ENCODE results near the gene ADAMTSL3.
"Not testable (repeated sequence)": the region's sequence is repeated elsewhere in the genome, so short reads cannot be mapped to it uniquely, and the experiment has no call there.

Gene ADAMTSL3

DNA sequence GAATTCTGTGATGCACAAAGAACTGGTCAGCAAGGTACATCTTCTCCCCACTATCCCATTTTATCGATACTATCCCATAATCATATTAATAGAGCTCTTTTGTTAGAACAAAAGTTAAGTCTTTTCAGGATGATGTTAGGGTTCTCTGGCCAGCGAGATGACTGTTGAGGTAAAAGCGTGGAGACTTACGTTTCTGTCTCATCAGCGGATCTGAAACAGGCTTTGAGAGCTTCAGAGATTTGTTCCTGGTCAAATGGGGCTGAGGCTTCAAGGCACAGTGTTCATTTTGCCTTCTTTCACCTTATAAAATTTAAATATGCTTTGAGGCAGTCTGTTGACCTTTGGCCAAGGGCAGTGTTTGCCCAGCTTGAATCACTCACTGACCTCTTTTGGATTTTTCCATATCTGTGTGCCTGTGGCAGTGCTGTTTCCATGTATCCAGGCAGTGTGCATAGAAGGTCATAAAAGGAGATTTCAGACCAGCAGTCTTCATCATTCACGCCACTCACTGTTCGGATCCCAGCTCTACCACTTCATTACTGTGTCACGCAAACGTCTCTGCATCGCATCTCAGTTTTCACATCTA is 3.1 kb downstream of the ADAMTSL3 start:
- no peak for DNase-seq

DNA sequence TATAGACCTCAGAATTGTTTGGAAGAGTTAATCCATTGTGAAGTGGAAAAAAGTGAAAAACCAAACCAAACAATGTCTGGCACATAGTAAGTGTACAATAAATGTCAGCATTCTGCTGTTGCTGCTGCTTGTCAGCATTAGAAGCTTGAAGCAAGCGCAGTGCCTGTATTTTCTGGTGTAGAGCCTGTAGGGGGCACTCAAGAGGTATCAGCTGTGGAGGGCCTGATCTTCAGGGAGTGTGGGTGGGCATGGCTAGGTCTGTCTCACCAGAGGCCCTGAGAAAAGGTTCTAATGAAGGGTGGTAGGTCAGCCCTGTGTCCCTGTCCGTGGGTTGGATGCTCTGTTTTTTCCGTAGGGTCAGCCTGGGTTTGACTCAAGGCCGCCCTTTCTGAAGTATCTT is 3.6 kb downstream of the ADAMTSL3 start:
- DNase-seq: no peak

DNA sequence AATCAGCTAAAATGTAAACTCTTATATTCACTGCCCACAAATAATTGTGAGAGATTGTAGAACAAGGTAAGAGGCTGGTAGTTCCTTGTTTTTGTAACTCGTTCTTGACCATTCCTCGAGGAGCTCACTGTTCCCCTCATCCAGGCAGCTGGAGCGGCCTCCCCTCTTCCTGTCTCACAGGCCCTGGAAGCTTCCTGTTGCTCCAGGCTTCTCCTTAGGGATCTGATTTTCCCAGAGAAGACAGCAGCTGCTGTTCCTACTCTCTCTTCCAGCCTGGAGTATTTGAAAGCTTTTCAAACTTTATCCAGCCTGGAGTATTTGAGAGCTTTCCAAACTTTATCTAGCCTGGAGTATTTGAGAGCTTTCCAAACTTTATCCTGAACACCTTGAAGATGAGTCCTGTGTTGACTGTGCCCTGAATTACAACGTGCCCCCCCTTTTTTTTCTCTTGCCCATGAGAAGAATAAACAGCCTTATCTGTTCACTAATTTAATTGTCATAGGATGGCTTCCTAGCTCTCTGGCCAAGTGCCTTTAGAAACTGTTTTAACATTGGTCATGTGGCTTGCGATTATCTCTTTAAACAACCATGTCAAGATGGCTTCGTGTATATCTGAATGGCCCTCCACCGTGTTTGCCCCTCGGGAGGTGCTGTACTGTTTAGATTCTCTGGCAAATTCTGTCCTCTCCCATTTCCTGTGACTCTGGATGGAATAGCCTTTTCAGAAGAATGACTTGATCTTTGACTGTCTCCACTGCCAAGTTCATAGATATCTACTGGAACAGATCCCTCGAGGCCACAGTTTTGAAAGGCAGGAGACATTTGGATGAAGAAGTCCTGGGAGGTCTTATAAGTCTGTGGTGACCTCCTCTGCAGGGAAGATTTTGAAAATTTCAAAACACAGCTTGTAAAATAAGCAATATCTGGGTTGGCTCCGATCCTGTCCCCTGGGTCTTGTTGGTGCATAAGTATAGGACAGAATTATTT is 4.8 kb downstream of the ADAMTSL3 start:
- no peak for DNase-seq

DNA sequence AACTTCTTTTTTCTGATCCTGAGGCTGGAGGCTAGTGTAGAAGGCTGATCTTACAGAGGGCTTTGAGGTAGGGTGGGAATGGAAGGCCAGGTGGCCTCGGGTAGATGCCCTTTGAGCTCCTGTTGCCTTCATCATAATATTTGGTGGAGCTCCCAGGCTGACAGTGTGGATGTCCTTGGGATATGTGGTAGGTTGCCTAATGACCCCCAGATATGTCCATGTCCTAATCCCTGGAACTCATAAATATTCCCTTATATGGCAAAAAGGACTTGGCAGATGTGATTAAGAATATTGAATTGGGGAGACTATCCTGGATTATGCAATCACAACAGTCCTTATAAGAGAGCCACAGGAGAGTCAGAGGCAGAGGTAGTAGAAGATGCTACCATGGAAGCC is 5.5 kb downstream of the ADAMTSL3 start:
- no peak for DNase-seq

DNA sequence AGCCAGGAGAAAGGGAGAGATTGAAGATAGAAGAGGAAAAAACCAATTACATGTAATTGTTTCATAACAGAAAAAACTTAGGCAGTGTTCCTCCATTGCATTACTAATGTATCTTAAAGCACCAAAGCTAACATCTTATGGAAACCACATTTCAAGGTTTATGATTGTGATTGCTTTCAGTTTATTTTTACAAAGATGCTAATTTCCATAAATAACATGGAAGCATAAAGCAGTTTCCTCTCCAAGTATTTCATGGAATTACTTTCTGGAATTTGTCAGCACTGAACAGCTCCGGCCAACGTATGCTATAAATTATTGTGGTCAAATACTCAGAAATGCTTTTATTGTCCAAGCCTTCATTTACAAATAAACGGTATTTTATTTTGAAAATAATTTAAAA is 11.6 kb downstream of the ADAMTSL3 start:
- no peak for DNase-seq

DNA sequence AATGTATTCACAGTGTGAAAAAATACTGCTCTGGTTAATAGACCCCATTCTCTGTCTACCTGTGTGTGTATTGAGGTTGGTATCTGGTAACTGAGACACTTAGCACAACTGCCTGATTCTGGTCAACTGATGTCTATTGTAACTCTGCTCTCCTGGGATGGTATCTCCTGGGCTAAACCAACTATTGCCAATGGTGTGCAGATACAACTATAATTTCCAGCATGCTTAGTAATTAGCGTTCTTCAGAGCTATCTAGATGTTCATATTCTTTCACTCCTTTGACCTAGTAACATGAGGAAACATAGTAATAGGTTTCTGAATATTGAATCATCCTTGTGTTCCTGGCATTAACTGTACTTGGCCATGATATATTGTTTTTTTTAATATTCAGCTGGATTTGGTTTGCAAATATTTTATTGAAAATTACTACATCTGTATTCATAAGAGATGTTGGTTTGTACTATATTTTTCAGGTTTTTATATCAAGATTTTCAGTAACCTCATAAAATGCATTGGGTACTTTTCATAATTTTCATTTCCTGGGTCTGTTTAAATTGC is 16.8 kb downstream of the ADAMTSL3 start:
- no peak for DNase-seq

DNA sequence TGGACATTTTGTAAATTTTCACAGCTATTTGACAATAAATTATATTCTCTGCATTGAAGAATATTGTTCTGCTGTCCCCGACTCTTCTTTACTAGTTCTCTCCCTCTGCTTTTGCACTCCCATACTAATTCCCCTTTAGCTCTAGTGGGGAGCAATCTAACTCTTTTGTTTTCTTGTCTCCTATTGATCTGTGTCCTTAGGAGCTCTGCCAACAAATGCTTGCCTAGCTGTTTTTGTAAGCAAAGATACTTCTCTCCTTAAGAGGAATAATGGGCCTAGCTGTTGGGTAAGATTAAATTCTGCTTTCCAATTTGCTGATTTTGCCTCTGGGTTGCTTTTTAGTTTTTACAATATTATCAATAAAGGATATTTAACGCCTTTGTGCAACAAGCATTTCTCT is 17.7 kb downstream of the ADAMTSL3 start:
- no peak for DNase-seq

DNA sequence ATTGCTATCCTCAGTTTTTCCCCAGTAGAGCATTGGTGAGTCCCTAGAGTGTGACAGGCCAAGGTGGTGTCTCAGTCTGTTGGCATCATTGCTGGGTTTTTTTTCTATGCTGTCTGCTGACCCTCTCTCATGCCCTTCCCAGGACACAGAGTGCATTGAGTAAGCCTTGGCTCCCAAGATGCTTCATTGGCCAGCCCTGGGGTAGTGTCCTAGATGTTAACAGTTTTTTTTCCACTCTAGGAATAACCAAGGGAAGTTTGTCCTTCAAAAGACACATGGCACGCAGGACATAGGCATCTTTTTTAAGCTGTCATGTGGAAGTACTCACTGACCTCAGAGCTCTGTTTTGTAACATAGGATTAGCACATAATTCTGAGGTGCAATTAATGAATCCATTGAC is 19.5 kb downstream of the ADAMTSL3 start:
- no peak for DNase-seq

DNA sequence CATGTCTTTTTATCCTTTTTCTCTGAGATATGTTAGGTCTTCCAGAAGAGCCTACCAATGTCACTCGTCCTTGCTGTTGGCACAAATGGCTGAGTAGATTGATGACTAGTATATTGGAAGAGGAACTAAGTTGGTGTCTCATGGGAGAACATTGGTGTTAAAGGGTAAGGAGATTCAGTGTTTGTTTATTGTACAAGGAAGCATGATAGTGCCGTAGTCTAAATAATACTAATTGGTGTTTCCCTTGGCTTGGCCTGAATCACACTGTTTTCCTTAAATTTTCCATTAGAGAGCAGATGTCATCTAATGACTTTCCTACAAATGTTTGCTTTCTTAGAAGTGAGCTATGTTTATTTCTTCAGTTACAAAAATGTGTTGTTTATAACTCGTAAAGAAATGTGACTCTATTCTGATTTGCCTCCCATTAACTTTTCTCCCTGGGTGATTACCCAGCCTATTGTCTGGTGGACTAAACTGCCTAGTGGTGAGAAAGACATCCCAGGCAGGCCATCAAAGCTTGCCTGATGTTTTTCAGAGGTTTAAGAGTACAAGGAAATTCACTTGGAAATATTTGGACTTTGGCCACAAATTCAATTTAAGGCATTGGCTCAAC is 28.7 kb downstream of the ADAMTSL3 start:
- DNase-seq: no peak

DNA sequence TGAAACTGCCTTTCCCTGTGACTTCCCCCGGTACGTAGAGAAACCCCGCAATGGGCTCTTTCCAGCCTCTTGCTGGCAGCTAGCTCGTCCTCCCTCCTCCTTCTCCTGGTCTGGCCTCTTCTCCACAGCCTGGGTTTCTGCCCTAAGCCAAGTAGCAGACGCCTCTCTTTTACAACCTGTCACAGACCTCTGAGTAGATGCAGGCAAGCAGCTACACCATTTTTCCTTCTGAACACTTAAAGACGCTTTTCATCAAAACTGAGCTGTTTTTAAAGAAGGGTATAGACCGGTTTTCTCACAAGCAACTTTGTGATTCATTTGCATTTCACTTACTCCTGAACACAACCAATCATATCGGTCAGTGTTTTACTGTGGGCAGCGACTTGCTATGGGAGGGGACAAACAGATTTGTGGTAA is 32.0 kb downstream of the ADAMTSL3 start:
- DNase-seq: no peak

DNA sequence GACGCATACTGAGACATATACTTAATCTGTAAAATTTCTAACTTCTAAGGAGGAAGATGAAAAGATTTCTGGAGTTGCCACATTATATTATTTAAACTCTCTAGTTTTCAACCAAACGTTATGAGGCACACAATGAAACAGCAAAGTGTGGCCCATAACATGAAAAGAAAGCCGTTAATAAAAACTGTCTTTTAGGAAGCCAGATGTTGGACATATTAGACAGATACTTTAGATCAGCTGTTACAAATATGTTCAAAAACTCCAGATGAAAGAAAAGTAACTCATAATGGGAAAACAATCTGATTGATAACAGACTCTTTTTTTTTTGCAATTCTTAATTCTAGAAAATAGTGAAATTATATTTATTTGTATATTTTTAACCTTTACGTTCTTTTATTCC is 34.3 kb downstream of the ADAMTSL3 start:
- no peak for DNase-seq

DNA sequence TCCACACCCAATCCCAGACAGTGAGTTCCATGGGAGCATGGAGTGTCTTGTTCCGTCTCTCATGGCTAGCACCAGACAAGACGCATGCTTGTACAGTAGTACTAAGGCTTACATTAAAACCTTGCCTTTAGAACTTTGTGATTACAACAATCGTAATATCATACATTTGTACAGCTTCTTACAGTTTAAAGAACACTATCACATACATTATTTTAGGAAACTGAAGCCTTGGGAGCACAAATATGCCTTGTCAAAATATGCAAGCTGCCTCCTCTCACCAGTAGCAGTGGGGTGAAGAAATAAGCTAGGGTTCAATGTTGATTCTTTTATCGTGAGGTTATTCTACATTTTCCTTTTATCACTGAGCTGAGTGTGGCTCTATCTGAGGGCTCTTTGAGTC is 36.8 kb downstream of the ADAMTSL3 start:
- DNase-seq: no peak

DNA sequence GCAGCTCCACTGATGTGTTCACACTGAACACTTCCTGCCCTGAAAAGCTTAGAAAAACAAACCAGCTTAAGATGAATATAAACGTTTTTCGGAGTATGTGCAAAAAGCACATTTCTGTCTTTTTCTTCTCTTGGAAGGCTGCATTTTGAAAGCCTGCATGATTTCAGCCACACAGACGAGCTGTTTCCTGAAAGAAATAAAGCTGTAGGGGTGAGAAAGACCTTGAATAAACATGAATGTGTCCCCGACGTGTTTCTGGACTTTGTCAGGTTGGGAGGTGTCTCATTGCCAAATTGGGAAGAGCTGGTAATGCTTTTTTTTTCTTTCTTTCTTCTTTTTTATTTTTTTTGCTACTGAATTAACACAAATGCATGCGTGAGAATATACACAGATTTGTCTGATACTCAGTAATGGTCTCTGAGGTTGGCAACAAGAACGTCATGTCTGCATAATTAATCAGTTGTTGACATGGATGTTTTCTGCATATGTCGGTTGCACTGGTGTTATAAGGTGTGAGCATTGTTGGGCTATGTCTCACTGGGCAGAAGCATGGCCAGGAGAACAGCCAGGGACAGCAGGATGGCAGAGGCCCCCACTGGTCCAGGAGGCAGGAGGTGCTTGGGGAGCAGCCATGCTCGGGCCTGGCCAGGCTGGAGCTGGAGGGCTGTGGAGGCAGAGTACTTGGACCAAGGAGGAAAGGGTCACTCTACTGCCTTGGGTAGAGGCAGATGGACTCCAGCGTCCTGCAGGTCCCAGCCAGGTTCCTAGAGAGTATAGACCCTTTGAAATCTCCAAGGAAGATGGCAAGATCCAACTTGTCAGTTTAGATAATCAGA is 39.0 kb downstream of the ADAMTSL3 start:
- no peak for DNase-seq

DNA sequence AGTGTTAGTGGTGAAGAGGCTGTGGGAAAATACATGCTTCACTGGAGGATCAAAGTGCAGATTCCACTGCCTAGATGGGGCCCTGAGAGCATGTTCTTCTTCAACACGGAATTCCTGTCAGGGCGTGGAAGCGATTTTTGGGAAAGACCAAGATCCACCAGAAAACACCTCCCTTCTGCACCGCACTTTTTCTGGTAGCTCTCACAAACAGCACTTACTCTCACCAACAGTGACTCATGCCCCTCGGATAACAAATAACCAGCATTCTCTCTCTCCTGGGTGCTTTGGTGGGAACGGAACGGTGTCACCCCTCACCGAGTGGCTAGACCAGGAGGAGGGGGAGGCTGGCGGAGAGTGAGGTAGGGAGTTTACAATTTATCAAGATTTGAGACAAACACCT is 40.1 kb downstream of the ADAMTSL3 start:
- DNase-seq: no peak

DNA sequence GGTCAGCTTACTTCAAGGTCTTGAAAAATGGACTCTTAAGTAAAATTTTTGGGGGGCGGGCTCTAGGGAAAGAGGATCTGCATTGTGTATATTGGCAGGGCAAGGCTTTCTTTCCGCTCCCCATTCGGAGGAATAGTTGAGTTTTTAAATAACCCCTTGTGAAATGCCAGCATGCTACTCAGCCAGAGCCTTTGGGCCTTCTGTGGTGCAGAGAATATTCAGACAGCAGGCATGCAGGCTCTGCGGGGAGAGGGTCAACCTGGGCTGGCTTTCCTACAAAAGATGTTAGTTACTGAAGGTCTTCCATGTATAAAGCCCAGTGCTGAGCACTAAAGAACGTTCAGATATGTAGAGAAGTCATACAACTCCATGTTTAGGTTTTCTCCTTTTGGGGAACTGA is 40.6 kb downstream of the ADAMTSL3 start:
- no peak for DNase-seq

DNA sequence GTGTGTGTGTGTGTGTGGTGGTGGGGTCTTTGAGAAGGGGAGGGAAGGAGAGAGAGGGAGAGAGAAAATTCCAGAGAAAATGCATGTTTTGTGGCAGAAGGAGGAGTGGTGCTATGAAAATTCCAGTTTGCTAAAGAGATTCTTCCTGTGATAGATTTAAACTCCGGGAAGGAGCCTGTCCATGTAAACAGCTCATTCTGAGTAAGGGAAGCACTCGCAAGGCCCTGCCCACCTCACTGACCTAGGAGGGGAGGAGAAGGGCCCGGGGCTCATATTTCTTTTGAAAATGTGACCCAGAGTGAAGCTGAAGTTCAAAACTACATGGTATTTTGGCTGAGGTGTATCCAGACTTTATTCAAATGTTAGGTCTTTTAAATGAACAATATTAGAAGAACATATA is 41.3 kb downstream of the ADAMTSL3 start:
- no peak for DNase-seq

DNA sequence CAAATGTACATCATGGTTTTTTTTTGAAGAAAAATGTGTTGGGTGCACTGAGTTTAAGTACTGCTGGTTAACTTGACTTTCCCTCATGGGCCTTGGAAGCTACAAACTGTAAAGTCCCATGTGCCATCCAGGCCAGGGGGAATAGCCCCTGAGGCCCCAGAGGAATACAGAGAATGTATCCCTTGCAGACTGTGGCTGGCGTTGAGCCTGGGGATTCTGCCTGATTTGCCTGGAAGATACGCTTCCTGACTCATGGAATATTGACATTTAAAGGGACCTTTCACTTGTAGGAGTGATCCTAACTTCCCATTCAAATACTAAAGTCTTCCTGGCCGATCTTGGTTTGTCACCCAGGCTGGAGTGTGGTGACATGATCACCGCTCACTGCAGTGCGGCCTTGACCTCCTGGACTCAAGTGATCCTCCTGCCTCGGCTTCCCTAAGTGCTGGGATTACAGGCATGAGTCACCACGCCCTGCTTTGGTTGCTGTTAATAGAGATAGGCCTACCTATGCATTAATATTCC is 42.0 kb downstream of the ADAMTSL3 start:
- DNase-seq: no peak

DNA sequence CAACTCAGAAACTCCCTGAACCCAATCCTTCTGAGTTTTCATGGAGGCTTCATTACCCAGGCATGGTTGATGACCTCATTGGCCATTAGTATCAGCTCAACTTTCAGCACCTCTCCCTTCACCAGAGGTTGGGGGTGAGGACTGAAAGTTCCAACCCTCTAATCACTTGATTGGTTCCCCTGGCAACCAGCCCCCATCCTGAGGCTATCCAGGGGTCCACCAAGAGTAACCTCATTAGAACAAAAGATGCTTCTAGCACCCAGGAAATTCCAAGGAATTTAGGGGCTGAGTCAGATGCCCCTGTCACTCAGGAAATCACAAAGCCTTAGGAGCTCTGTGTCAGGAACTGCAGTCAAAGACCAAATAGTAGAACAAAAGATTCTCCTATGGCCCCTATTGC is 43.8 kb downstream of the ADAMTSL3 start:
- no peak for DNase-seq

DNA sequence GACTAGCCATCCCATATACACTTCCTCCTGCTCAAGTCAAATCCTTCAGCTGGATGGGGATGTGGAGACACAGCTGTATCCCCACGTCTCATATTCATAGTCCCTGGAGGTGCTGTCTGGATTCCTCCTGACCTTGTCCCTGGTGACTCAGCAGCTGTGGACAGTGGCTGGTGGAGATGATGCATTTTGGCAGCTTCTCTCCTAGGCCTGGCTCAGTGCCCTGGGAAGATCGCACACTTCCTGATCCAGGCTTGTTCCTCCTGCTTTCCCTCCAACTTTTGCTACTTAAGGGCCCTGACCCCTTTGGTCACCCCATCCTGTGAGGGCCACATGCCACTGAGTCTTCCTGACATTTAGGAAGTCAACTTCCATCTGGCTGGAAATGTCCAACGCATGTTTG is 44.4 kb downstream of the ADAMTSL3 start:
- no peak for DNase-seq

DNA sequence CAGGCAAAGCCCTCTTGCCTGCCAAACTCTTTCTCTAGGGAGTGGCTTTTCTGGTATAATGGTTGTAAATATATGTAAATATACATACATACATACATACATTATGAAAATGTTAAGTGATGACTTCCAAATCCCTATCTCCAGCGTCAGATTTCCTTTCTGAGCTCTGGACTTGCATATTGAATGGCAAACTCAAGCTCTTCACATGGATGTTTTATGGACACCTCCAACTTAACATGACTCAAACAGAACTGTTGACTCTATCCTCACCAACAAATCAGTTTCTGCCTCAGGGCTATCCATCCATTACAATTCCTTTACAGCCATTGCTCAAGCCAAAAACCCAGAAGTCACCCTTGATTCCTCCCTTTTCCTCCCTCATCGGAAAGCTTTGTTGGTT is 45.1 kb downstream of the ADAMTSL3 start:
- no peak for DNase-seq

DNA sequence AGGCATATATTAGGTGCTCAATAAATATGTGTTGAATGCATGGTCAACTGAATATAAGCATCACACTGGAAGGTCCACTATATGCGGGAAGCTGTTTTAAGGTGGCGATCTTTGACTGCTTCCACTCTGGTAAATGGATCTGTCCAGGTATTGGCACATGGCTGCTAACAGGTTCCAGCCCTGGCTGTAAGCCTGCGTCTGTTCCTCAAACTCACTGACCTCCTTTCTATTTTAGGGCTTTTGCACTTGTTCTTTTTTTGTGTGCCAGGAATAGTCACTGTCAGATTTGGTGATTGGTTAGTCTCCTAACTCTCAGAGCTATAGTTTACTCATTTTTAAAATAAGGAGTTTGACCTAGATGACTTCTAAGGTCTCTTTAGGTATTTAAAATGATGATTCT is 46.2 kb downstream of the ADAMTSL3 start:
- no peak for DNase-seq

DNA sequence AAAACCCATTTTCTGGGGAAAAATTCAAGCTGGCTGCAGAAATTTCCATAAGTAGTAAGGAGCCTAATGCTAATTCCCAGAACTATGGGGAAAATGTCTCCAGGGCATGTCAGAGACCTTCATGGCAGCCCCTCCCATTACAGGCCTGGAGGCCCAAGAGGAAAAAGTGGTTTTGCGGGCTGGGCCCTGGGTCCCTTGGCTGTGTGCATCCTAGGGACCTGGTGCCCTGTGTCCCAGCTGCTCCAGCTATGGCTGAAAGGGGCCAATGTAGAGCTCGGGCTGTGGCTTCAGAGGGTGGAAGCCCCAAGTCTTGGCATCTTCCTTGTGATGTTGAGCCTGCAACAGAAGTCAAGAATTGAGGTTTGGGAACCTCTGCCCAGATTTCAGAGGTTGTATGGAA is 48.4 kb downstream of the ADAMTSL3 start:
- not testable (repeated sequence) for DNase-seq

DNA sequence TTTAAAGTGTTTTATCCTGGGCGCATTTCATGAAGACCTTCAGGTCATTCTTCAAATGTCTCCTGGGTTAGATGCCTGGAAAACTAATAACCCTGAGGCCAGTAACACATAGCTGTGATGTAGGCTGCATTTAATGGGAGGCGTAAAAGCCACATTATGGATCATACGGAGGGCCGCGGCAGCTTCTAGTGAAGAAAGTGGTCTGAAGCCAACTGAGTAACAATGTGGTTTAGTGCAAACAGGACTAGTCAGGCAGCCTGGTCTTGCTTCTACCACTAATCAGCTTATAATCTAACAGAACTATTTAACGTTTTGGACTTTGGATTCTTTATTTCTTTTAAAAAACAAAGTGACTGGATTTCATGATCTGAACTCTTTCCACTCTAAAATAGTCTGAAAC is 54.4 kb downstream of the ADAMTSL3 start:
- no peak for DNase-seq

All from CD4-positive, alpha-beta T cell treated with Interleukin-4 for 4 hours (primary cell).